ENCODE data around the gene DNAH9.

The DNAH9 gene

GRCh38 chr17:11900041-11900476, 301.8 kb downstream of the DNAH9 start:
- TF ChIP-seq, protein P1, sequence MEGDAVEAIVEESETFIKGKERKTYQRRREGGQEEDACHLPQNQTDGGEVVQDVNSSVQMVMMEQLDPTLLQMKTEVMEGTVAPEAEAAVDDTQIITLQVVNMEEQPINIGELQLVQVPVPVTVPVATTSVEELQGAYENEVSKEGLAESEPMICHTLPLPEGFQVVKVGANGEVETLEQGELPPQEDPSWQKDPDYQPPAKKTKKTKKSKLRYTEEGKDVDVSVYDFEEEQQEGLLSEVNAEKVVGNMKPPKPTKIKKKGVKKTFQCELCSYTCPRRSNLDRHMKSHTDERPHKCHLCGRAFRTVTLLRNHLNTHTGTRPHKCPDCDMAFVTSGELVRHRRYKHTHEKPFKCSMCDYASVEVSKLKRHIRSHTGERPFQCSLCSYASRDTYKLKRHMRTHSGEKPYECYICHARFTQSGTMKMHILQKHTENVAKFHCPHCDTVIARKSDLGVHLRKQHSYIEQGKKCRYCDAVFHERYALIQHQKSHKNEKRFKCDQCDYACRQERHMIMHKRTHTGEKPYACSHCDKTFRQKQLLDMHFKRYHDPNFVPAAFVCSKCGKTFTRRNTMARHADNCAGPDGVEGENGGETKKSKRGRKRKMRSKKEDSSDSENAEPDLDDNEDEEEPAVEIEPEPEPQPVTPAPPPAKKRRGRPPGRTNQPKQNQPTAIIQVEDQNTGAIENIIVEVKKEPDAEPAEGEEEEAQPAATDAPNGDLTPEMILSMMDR (IDR thresholded peaks at IDR 0.05; ENCODE audit: low read depth, low read length) = no peak
- no peak for TF ChIP-seq EZH2phosphoT487 (IDR thresholded peaks at IDR 0.05; ENCODE audit: low read depth)
- H3K36me3 ChIP-seq (replicated peaks; ENCODE audit: low read depth, low read length) = no peaks in the 10 kb centered on the region
- H3K4me2 ChIP-seq (ENCODE audit: low read length) = no peak overlapping the region
- H3K4me3 ChIP-seq (ENCODE audit: low read length) = no peak overlapping the region
- no peak overlapping the region for H3K9ac ChIP-seq (ENCODE audit: low read length)
- no peaks in the 10 kb centered on the region for H3K9me3 ChIP-seq (ENCODE audit: insufficient read depth, low read length)
- no peaks in the 10 kb centered on the region for H3K79me2 ChIP-seq (ENCODE audit: low read length)
- H3K27me3 ChIP-seq (ENCODE audit: low read depth, low read length) = no peaks in the 10 kb centered on the region
- H3K27ac ChIP-seq (ENCODE audit: low read length) = no peak overlapping the region
- H3K4me1 ChIP-seq (ENCODE audit: low read length) = no peaks in the 10 kb centered on the region
- no peak overlapping the region for H2AFZ ChIP-seq (ENCODE audit: low read depth, low read length)
- H4K20me1 ChIP-seq (ENCODE audit: insufficient read depth, low read length) = no peaks in the 10 kb centered on the region

GRCh38 chr17:11900655-11901054, 302.4 kb downstream of the DNAH9 start:
- Histone ChIP-seq H3K4me2 (ENCODE audit: low read length) (no peak overlapping the region), H3K36me3 (replicated peaks; ENCODE audit: low read depth, low read length) (no peaks in the 10 kb centered on the region), H3K79me2 (ENCODE audit: low read length) (no peaks in the 10 kb centered on the region), H3K9ac (ENCODE audit: low read length) (no peak overlapping the region), H2AFZ (ENCODE audit: low read depth, low read length) (no peak overlapping the region), H4K20me1 (ENCODE audit: insufficient read depth, low read length) (no peaks in the 10 kb centered on the region), H3K27ac (ENCODE audit: low read length) (no peak overlapping the region), H3K9me3 (ENCODE audit: insufficient read depth, low read length) (no peaks in the 10 kb centered on the region), H3K4me1 (ENCODE audit: low read length) (no peaks in the 10 kb centered on the region), H3K27me3 (ENCODE audit: low read depth, low read length) (no peaks in the 10 kb centered on the region), H3K4me3 (ENCODE audit: low read length) (no peak overlapping the region)
- TF ChIP-seq EZH2phosphoT487 (IDR thresholded peaks at IDR 0.05; ENCODE audit: low read depth) = no peak
- TF ChIP-seq, protein P1 (IDR thresholded peaks at IDR 0.05; ENCODE audit: low read depth, low read length) = no peak

DNA sequence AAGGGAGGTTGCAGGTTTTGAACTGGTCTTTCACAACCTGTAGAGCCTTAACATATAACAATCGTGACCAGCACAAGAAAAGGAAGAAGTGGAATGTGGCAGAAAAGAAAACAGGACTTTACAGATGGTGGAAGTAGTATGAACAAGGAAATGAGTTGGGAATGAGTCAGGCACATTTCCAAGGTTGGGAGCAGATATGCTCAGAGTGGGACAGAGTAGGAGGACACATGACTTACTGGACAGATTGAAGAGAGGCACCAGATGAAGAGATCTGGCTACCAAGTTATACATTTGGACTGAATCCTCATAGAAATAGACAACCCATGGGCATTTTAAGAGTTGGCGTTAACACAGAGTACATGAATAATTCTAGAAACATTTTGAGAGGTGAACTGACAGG, 303.7 kb downstream of the DNAH9 start:
- Histone ChIP-seq H3K4me1 (ENCODE audit: low read length) (no peaks in the 10 kb centered on the region), H3K4me3 (ENCODE audit: low read length) (no peak overlapping the region), H3K36me3 (replicated peaks; ENCODE audit: low read depth, low read length) (no peaks in the 10 kb centered on the region), H3K27ac (ENCODE audit: low read length) (no peak overlapping the region), H2AFZ (ENCODE audit: low read depth, low read length) (no peak overlapping the region), H4K20me1 (ENCODE audit: insufficient read depth, low read length) (no peaks in the 10 kb centered on the region), H3K9ac (ENCODE audit: low read length) (no peak overlapping the region), H3K79me2 (ENCODE audit: low read length) (no peaks in the 10 kb centered on the region), H3K27me3 (ENCODE audit: low read depth, low read length) (no peaks in the 10 kb centered on the region), H3K4me2 (ENCODE audit: low read length) (no peak overlapping the region), H3K9me3 (ENCODE audit: insufficient read depth, low read length) (no peaks in the 10 kb centered on the region)
- TF ChIP-seq, protein P1 (IDR thresholded peaks at IDR 0.05; ENCODE audit: low read depth, low read length) = no peak
- no peak for TF ChIP-seq EZH2phosphoT487 (IDR thresholded peaks at IDR 0.05; ENCODE audit: low read depth)

DNA sequence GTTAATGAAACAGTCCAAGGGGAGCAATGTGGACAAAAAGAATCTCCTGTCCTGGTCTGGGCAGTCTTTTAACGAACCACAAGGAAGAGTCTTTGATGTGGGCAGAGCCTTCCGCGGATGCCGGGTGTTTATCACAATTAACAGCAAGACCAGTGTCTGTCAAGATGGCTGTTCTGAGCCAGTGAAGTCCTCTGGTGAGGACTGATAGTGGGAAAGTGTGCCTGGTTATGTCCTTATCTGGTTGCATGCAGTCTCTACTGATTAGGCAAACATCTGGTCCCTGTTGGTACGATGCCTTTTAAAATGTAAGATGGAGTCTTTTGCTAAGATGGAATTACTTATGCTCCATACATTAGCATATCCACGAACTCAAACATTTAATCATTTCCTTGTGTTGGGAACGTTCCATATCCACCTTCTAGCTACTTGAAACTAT, 310.5 kb downstream of the DNAH9 start:
- Histone ChIP-seq H3K9me3 (ENCODE audit: insufficient read depth, low read length) (no peaks in the 10 kb centered on the region), H3K27ac (ENCODE audit: low read length) (no peak overlapping the region), H3K4me2 (ENCODE audit: low read length) (no peak overlapping the region), H3K9ac (ENCODE audit: low read length) (no peak overlapping the region), H3K36me3 (replicated peaks; ENCODE audit: low read depth, low read length) (no peaks in the 10 kb centered on the region), H2AFZ (ENCODE audit: low read depth, low read length) (no peak overlapping the region), H3K4me1 (ENCODE audit: low read length) (peaks cover 9% of the 10 kb centered on the region), H3K27me3 (ENCODE audit: low read depth, low read length) (no peaks in the 10 kb centered on the region), H3K4me3 (ENCODE audit: low read length) (no peak overlapping the region), H3K79me2 (ENCODE audit: low read length) (no peaks in the 10 kb centered on the region), H4K20me1 (ENCODE audit: insufficient read depth, low read length) (no peaks in the 10 kb centered on the region)
- TF ChIP-seq, protein P1 (IDR thresholded peaks at IDR 0.05; ENCODE audit: low read depth, low read length) = no peak
- no peak for TF ChIP-seq EZH2phosphoT487 (IDR thresholded peaks at IDR 0.05; ENCODE audit: low read depth)

Measured in OCI-LY3 (cell line).